ENCODE data around the gene CYBB.

The CYBB gene

GRCh38 chrX:37752281-37752680 lies 27.6 kb upstream of the CYBB start:
- CTCF ChIA-PET = interaction anchor here (1.7 kb wide), 1 partner anchor 11 kb away, joined by 6 read pairs; no protein-coding TSS in a partner anchor
- POLR2A ChIA-PET = no interaction called here
- no peak overlapping the region for H3K4me3 ChIP-seq (ENCODE audit: low read depth, low read length)
- H3K27ac ChIP-seq (ENCODE audit: extremely low read depth, low read depth, low read length) = no peak overlapping the region
- H3K36me3 ChIP-seq (ENCODE audit: control insufficient read depth in 2 of 2, insufficient read depth in 1 of 2, low read length in 2 of 2) = no peaks in the 10 kb centered on the region
- TF ChIP-seq ZNF785 (tag by site-specific recombination; IDR thresholded peaks at IDR 0.05) = no peak
- TF ChIP-seq ZNF488 (tag by site-specific recombination; IDR thresholded peaks at IDR 0.05) = no peak
- TF ChIP-seq ZBTB21 (tag by site-specific recombination; IDR thresholded peaks at IDR 0.05) = no peak
- TF ChIP-seq ZNF157 (tag by site-specific recombination; IDR thresholded peaks at IDR 0.05) = no peak
- TF ChIP-seq ZNF473 (tag by site-specific recombination; IDR thresholded peaks at IDR 0.05) = no peak
- TF ChIP-seq EGR2 (tag by site-specific recombination; IDR thresholded peaks at IDR 0.05; ENCODE audit: low read depth) = no peak
- no peak for TF ChIP-seq ZNF639 (tag by site-specific recombination; IDR thresholded peaks at IDR 0.05)
- TF ChIP-seq ZNF311 (tag by site-specific recombination; IDR thresholded peaks at IDR 0.05; ENCODE audit: borderline replicate concordance) = no peak
- H3K9me3 ChIP-seq (ENCODE audit: control insufficient read depth, insufficient read depth, low read depth, low read length) = no peaks in the 10 kb centered on the region
- no peaks in the 10 kb centered on the region for H3K4me1 ChIP-seq (ENCODE audit: control insufficient read depth, insufficient read depth, low read length)

- CTCF ChIA-PET = interaction anchor here (1.7 kb wide), 1 partner anchor 10 kb away, joined by 6 read pairs; no protein-coding TSS in a partner anchor
- TF ChIP-seq ZNF19 (tag by site-specific recombination; IDR thresholded peaks at IDR 0.05; ENCODE audit: low read depth) = no peak
- no peak overlapping the region for H3K27ac ChIP-seq (ENCODE audit: extremely low read depth, low read depth, low read length)
Observed at GRCh38 chrX:37752936-37753335, 26.9 kb upstream of the CYBB start.

GRCh38 chrX:37753384-37753783 lies 26.5 kb upstream of the CYBB start:
- Histone ChIP-seq H3K27ac (ENCODE audit: extremely low read depth, low read depth, low read length) (no peak overlapping the region), H3K4me3 (ENCODE audit: low read depth, low read length) (no peak overlapping the region), H3K9me3 (ENCODE audit: control insufficient read depth, insufficient read depth, low read depth, low read length) (no peaks in the 10 kb centered on the region), H3K36me3 (ENCODE audit: control insufficient read depth in 2 of 2, insufficient read depth in 1 of 2, low read length in 2 of 2) (no peaks in the 10 kb centered on the region), H3K4me1 (ENCODE audit: control insufficient read depth, insufficient read depth, low read length) (no peaks in the 10 kb centered on the region)
- POLR2A ChIA-PET = no interaction called here
- CTCF ChIA-PET = interaction anchor here (1.0 to 1.7 kb wide), 2 partner anchors 8 to 10 kb away, joined by 3 to 6 read pairs; no protein-coding TSS in a partner anchor
- TF ChIP-seq EGR2 (tag by site-specific recombination; IDR thresholded peaks at IDR 0.05; ENCODE audit: low read depth) = no peak
- no peak for TF ChIP-seq OVOL3 (tag by site-specific recombination; IDR thresholded peaks at IDR 0.05)
- TF ChIP-seq ZFP69B (tag by site-specific recombination; IDR thresholded peaks at IDR 0.05) = no peak
- TF ChIP-seq ZNF248 (tag by site-specific recombination; IDR thresholded peaks at IDR 0.05) = no peak
- TF ChIP-seq ZNF473 (tag by site-specific recombination; IDR thresholded peaks at IDR 0.05) = no peak
- no peak for TF ChIP-seq ZNF10 (tag by site-specific recombination; IDR thresholded peaks at IDR 0.05)
- TF ChIP-seq ZNF548 (tag by site-specific recombination; IDR thresholded peaks at IDR 0.05) = no peak
- no peak for TF ChIP-seq ZNF768 (tag by site-specific recombination; IDR thresholded peaks at IDR 0.05)
- no peak for TF ChIP-seq ZNF140 (tag by site-specific recombination; IDR thresholded peaks at IDR 0.05)
- TF ChIP-seq TRIM28 (IDR thresholded peaks at IDR 0.05; ENCODE audit: borderline replicate concordance, low read length) = no peak
- no peak for TF ChIP-seq HOXD13 (CRISPR knock-in tag; IDR thresholded peaks at IDR 0.05; ENCODE audit: borderline replicate concordance)
- TF ChIP-seq KLF10 (tag by site-specific recombination; IDR thresholded peaks at IDR 0.05) = no peak
- TF ChIP-seq ZBTB10 (tag by site-specific recombination; IDR thresholded peaks at IDR 0.05) = no peak
- no peak for TF ChIP-seq ZNF280D (tag by site-specific recombination; IDR thresholded peaks at IDR 0.05)

More at GRCh38 chrX:37752936-37753335, 26.9 kb upstream of the CYBB start:
- no peaks in the 10 kb centered on the region for H3K36me3 ChIP-seq (ENCODE audit: control insufficient read depth in 2 of 2, insufficient read depth in 1 of 2, low read length in 2 of 2)
- H3K4me3 ChIP-seq (ENCODE audit: low read depth, low read length) = no peak overlapping the region
- POLR2A ChIA-PET = no interaction called here
- no peaks in the 10 kb centered on the region for H3K9me3 ChIP-seq (ENCODE audit: control insufficient read depth, insufficient read depth, low read depth, low read length)
- no peaks in the 10 kb centered on the region for H3K4me1 ChIP-seq (ENCODE audit: control insufficient read depth, insufficient read depth, low read length)

All from HEK293 (cell line).